Vagina (tissue), 2 donors: ENCODE results near the gene BACE1-AS. TPM values are rescaled to one million over a fixed set of nuclear protein-coding genes. Genes with fewer than 3 reads are reported as not detected.

Experiments used
- DNase-seq, 2 donors: peaks; one replicate each; pipeline ENCODE4 v3.0.0-alpha.2; 2017; ENCODE audit errors: extremely low spot score in 2 of 2
- H3K27ac ChIP-seq: fragments of 200-600 bp; sonication (generic); one replicate; pipeline ENCODE4 v1.5.1; 2019
- H3K27me3 ChIP-seq: fragments of 200-600 bp; sonication (generic); one replicate; pipeline ENCODE4 v1.5.1; 2019
- H3K36me3 ChIP-seq, 2 donors: fragments of 200-600 bp; sonication (generic); one replicate each; pipeline ENCODE4 v1.5.1; 2017 to 2019
- H3K4me1 ChIP-seq: fragments of 200-600 bp; sonication (generic); one replicate; pipeline ENCODE4 v1.5.1; 2019
- H3K4me3 ChIP-seq, 2 donors: fragments of 200-600 bp; sonication (generic); 1 replicate in 1 of 2; 2 replicates in 1 of 2; pipeline ENCODE4 v1.5.1; 2016 to 2019
- H3K9me3 ChIP-seq: fragments of 200-600 bp; sonication (generic); one replicate; pipeline ENCODE4 v1.5.1; 2019
- CTCF ChIP-seq, 3 experiments: fragments of 450-650 bp in 2 of 3; fragments of 200-600 bp in 1 of 3; sonication (generic) in 1 of 3; IDR thresholded peaks; one replicate each; pipeline ENCODE4 v1.5.1; 2017 to 2019; ENCODE audit warnings: antibody characterized with exemption in 3 of 3, mild to moderate bottlenecking in 2 of 3, moderate library complexity in 2 of 3
- POLR2A ChIP-seq, 2 donors: fragments of 450-650 bp; IDR thresholded peaks; one replicate each; pipeline ENCODE4 v1.6.1; 2017; ENCODE audit warnings: antibody characterized with exemption in 2 of 2, mild to moderate bottlenecking in 2 of 2, moderate library complexity in 2 of 2
- POLR2AphosphoS5 ChIP-seq, 2 donors: sonication (generic); formaldehyde crosslinking; IDR thresholded peaks; one replicate each; pipeline ENCODE4 v1.9.0; 2017; ENCODE audit warnings: antibody characterized with exemption in 2 of 2, mild to moderate bottlenecking in 2 of 2, low read depth in 1 of 2; ENCODE audit not compliant: insufficient read depth in 1 of 2
- intact Hi-C: fragments of 100-400 bp; cut with DNase I; formaldehyde crosslinking; loops from one replicate; pipeline ENCODE4 v1.15.1; 2023
- total RNA-seq: library from RNA; depleted of rRNA; stranded (reverse); fragments of >200 nt; gene quantifications from one replicate; pipeline ENCODE4 v1.2.3, GENCODE V29; 2016

The BACE1-AS gene
- total RNA-seq, 1 donor from 2014 or later: 10.6 TPM

GRCh38 chr11:117313091-117313490 is 21.9 kb downstream of the BACE1-AS start:
- intact Hi-C loops: no loop called here
- TF ChIP-seq CTCF (IDR thresholded peaks at IDR 0.05) (no peak), POLR2AphosphoS5 (IDR thresholded peaks at IDR 0.05; ENCODE audit: insufficient read depth in 1 of 2, low read depth in 1 of 2) (no peak), POLR2A (IDR thresholded peaks at IDR 0.05) (no peak)
- Histone ChIP-seq H3K4me1 (peaks cover 39% of the 10 kb centered on the region), H3K36me3 (no peaks in the 10 kb centered on the region), H3K9me3 (no peaks in the 10 kb centered on the region), H3K27me3 (no peaks in the 10 kb centered on the region), H3K4me3 (no peak overlapping the region), H3K27ac (no peak overlapping the region)
- no peak for DNase-seq

- intact Hi-C loops: no loop called here
- no peak overlapping the region for H3K27ac ChIP-seq
- TF ChIP-seq POLR2AphosphoS5 (IDR thresholded peaks at IDR 0.05; ENCODE audit: insufficient read depth in 1 of 2, low read depth in 1 of 2) (no peak), CTCF (IDR thresholded peaks at IDR 0.05) (no peak), POLR2A (IDR thresholded peaks at IDR 0.05) (no peak)
- peak overlapping the region; percentile 86 to 89 for H3K4me3 ChIP-seq
- no peaks in the 10 kb centered on the region for H3K36me3 ChIP-seq
- no peaks in the 10 kb centered on the region for H3K9me3 ChIP-seq
- no peaks in the 10 kb centered on the region for H3K27me3 ChIP-seq
- peaks cover 39% of the 10 kb centered on the region for H3K4me1 ChIP-seq
- no peak for DNase-seq
These were observed 23.0 kb downstream of the BACE1-AS start for GRCh38 chr11:117313828-117314768.

- Histone ChIP-seq H3K4me3 (peak overlapping the region; percentile 86 to 89), H3K4me1 (peaks cover 39% of the 10 kb centered on the region), H3K36me3 (no peaks in the 10 kb centered on the region), H3K9me3 (no peaks in the 10 kb centered on the region), H3K27me3 (no peaks in the 10 kb centered on the region), H3K27ac (no peak overlapping the region)
- DNase-seq: no peak
- no peak for TF ChIP-seq POLR2AphosphoS5 (IDR thresholded peaks at IDR 0.05; ENCODE audit: insufficient read depth in 1 of 2, low read depth in 1 of 2)
- no peak for TF ChIP-seq POLR2A (IDR thresholded peaks at IDR 0.05)
- TF ChIP-seq CTCF (IDR thresholded peaks at IDR 0.05): no peak
- intact Hi-C loops: loop anchor here (5.0 kb wide), 1 partner anchor 83 kb away; the partner anchor contains the start of genes PCSK7 and RNF214
These were observed 23.7 kb downstream of the BACE1-AS start for GRCh38 chr11:117314840-117315239.

GRCh38 chr11:117315285-117316196 is 24.4 kb downstream of the BACE1-AS start:
- Histone ChIP-seq H3K9me3 (no peaks in the 10 kb centered on the region), H3K4me1 (peaks cover 39% of the 10 kb centered on the region), H3K4me3 (peak overlapping the region; percentile 86 to 89), H3K27ac (peak overlapping the region; percentile 56), H3K27me3 (no peaks in the 10 kb centered on the region), H3K36me3 (no peaks in the 10 kb centered on the region)
- TF ChIP-seq POLR2A (IDR thresholded peaks at IDR 0.05) (no peak), CTCF (IDR thresholded peaks at IDR 0.05) (no peak), POLR2AphosphoS5 (IDR thresholded peaks at IDR 0.05; ENCODE audit: insufficient read depth in 1 of 2, low read depth in 1 of 2) (no peak)
- no peak for DNase-seq
- intact Hi-C loops: loop anchor here (5.0 kb wide), 1 partner anchor 83 kb away; the partner anchor contains the start of genes PCSK7 and RNF214
